Neural crest cell (in vitro differentiated cells): ENCODE data around the gene KATNIP. TPM values are rescaled to one million over a fixed set of nuclear protein-coding genes. Genes with fewer than 3 reads are reported as not detected.

Source experiments
- DNase-seq: peaks from one replicate; pipeline ENCODE4 v3.0.0; 2021; ENCODE audit warnings: low read depth, mixed read lengths, low spot score
- H3K27ac Mint-ChIP-seq: one replicate; pipeline ENCODE4 v1.8.0; 2021; ENCODE audit warnings: mild to moderate bottlenecking, mixed read lengths; ENCODE audit not compliant: unreplicated experiment
- H3K27me3 Mint-ChIP-seq: 2 replicates; pipeline ENCODE4 v1.8.0; 2021; ENCODE audit warnings: low read depth, mild to moderate bottlenecking, mixed read lengths
- H3K36me3 Mint-ChIP-seq: 2 replicates; pipeline ENCODE4 v1.8.0; 2021; ENCODE audit warnings: low read depth, mild to moderate bottlenecking, mixed read lengths
- H3K4me1 Mint-ChIP-seq: 2 replicates; pipeline ENCODE4 v1.8.0; 2021; ENCODE audit warnings: mixed read lengths
- H3K4me3 Mint-ChIP-seq: one replicate; pipeline ENCODE4 v1.8.0; 2021; ENCODE audit warnings: mild to moderate bottlenecking, mixed read lengths
- H3K9me3 Mint-ChIP-seq: 2 replicates; pipeline ENCODE4 v1.8.0; 2021; ENCODE audit warnings: mixed read lengths
- CTCF ChIP-seq: fragments of 200-600 bp; sonication (generic); conservative IDR thresholded peaks from 2 replicates; pipeline ENCODE4 v1.5.0; 2021; ENCODE audit warnings: antibody characterized with exemption, mild to moderate bottlenecking
- total RNA-seq: library from RNA; stranded (reverse); gene quantifications from 2 replicates; pipeline ENCODE4 v1.2.1, GENCODE V29; 2021

The KATNIP gene
- total RNA-seq, 1 donor from 2014 or later = 27.6 TPM

GRCh38 chr16:27595993-27596392 is 46.0 kb downstream of the KATNIP start:
- TF ChIP-seq CTCF = no peak
- H3K27me3 Mint-ChIP-seq = no peaks in the 10 kb centered on the region
- no peak overlapping the region for H3K4me3 Mint-ChIP-seq
- H3K9me3 Mint-ChIP-seq = no peaks in the 10 kb centered on the region
- peaks cover 28% of the 10 kb centered on the region for H3K4me1 Mint-ChIP-seq
- peaks cover 2% of the 10 kb centered on the region for H3K36me3 Mint-ChIP-seq
- H3K27ac Mint-ChIP-seq = peak overlapping the region; percentile 60
- DNase-seq = no peak

- Mint-ChIP-seq H3K9me3 (no peaks in the 10 kb centered on the region), H3K4me3 (no peak overlapping the region), H3K4me1 (peaks cover 31% of the 10 kb centered on the region), H3K27ac (peak overlapping the region; percentile 60), H3K36me3 (peaks cover 2% of the 10 kb centered on the region), H3K27me3 (no peaks in the 10 kb centered on the region)
- no peak for DNase-seq
- TF ChIP-seq CTCF = no peak
Measured at GRCh38 chr16:27596411-27596810, 46.5 kb downstream of the KATNIP start.

GRCh38 chr16:27597361-27597760 is 47.4 kb downstream of the KATNIP start:
- no peak overlapping the region for H3K27ac Mint-ChIP-seq
- TF ChIP-seq CTCF = no peak
- H3K36me3 Mint-ChIP-seq = no peaks in the 10 kb centered on the region
- no peak overlapping the region for H3K4me3 Mint-ChIP-seq
- no peaks in the 10 kb centered on the region for H3K9me3 Mint-ChIP-seq
- no peaks in the 10 kb centered on the region for H3K27me3 Mint-ChIP-seq
- H3K4me1 Mint-ChIP-seq = peaks cover 31% of the 10 kb centered on the region
- no peak for DNase-seq

GRCh38 chr16:27598220-27598619 is 48.3 kb downstream of the KATNIP start:
- Mint-ChIP-seq H3K36me3 (no peaks in the 10 kb centered on the region), H3K4me3 (no peak overlapping the region), H3K4me1 (peaks cover 31% of the 10 kb centered on the region), H3K27me3 (no peaks in the 10 kb centered on the region), H3K9me3 (no peaks in the 10 kb centered on the region), H3K27ac (peak overlapping the region; percentile 50)
- no peak for DNase-seq
- TF ChIP-seq CTCF = no peak

GRCh38 chr16:27598931-27599565 is 49.1 kb downstream of the KATNIP start:
- Mint-ChIP-seq H3K4me1 (peaks cover 31% of the 10 kb centered on the region), H3K27me3 (no peaks in the 10 kb centered on the region), H3K9me3 (no peaks in the 10 kb centered on the region), H3K4me3 (no peak overlapping the region), H3K27ac (no peak overlapping the region), H3K36me3 (no peaks in the 10 kb centered on the region)
- TF ChIP-seq CTCF = no peak
- no peak for DNase-seq
